GM18868 (cell line): ENCODE results near the gene KNDC1.
"Not testable (repeated sequence)": the region's sequence is repeated elsewhere in the genome, so short reads cannot be mapped to it uniquely, and the experiment has no call there.

Source experiments
- ATAC-seq: cut with Tn5 transposase; IDR thresholded peaks from one replicate; pipeline ENCODE4 v1.9.1; 2021; ENCODE audit warnings: mild to moderate bottlenecking, moderate library complexity; ENCODE audit not compliant: unreplicated experiment

KNDC1 gene

GRCh38 chr10:133139551-133140065, 20.4 kb upstream of the KNDC1 start:
- ATAC-seq, result no peak

GRCh38 chr10:133140417-133141143, 19.4 kb upstream of the KNDC1 start:
- ATAC-seq, result no peak

- no peak for ATAC-seq
These were observed 18.7 kb upstream of the KNDC1 start for GRCh38 chr10:133141144-133141957.

- ATAC-seq, result no peak
These were observed 18.1 kb upstream of the KNDC1 start for GRCh38 chr10:133141958-133142340.

- ATAC-seq, result no peak
These were observed 17.4 kb upstream of the KNDC1 start for GRCh38 chr10:133142523-133143199.

GRCh38 chr10:133143200-133143533, 16.9 kb upstream of the KNDC1 start:
- no peak for ATAC-seq

- ATAC-seq, result no peak
These were observed 16.5 kb upstream of the KNDC1 start for GRCh38 chr10:133143546-133143945.

GRCh38 chr10:133144771-133145170, 15.2 kb upstream of the KNDC1 start:
- no peak for ATAC-seq

- no peak for ATAC-seq
These were observed 9.8 kb upstream of the KNDC1 start for GRCh38 chr10:133150226-133150625.

GRCh38 chr10:133150656-133151055, 9.4 kb upstream of the KNDC1 start:
- ATAC-seq, result no peak

GRCh38 chr10:133151071-133151470, 8.9 kb upstream of the KNDC1 start:
- ATAC-seq, result not testable (repeated sequence)

- no peak for ATAC-seq
These were observed 8.5 kb upstream of the KNDC1 start for GRCh38 chr10:133151543-133151972.

GRCh38 chr10:133154411-133154810, 5.6 kb upstream of the KNDC1 start:
- no peak for ATAC-seq

- ATAC-seq, result no peak
These were observed 4.8 kb upstream of the KNDC1 start for GRCh38 chr10:133154996-133155778.

- no peak for ATAC-seq
These were observed 3.1 kb upstream of the KNDC1 start for GRCh38 chr10:133156674-133157579.

- no peak for ATAC-seq
These were observed 2.2 kb upstream of the KNDC1 start for GRCh38 chr10:133157662-133158436.

- ATAC-seq, result no peak
These were observed 1.6 kb upstream of the KNDC1 start for GRCh38 chr10:133158437-133158755.

GRCh38 chr10:133158756-133159610, 1.0 kb upstream of the KNDC1 start:
- no peak for ATAC-seq
